Choroid plexus epithelial cell (primary cell): ENCODE results near the gene PLS1.

Source experiments
- DNase-seq: peaks from one replicate; pipeline ENCODE4 v3.0.0-alpha.2; 2010; ENCODE audit warnings: low read depth
- H3K4me3 ChIP-seq: 2 replicates; pipeline ENCODE4 v1.5.1; 2011; ENCODE audit warnings: low read depth, mild to moderate bottlenecking, control low read depth, low read length, moderate library complexity
- TF ChIP-seq, protein P1 (sequence below): conservative IDR thresholded peaks from 2 replicates; pipeline ENCODE4 v1.5.1; 2011; ENCODE audit warnings: low read depth, mild to moderate bottlenecking, control low read depth, inconsistent platforms, low read length, moderate library complexity

PLS1 gene

DNA sequence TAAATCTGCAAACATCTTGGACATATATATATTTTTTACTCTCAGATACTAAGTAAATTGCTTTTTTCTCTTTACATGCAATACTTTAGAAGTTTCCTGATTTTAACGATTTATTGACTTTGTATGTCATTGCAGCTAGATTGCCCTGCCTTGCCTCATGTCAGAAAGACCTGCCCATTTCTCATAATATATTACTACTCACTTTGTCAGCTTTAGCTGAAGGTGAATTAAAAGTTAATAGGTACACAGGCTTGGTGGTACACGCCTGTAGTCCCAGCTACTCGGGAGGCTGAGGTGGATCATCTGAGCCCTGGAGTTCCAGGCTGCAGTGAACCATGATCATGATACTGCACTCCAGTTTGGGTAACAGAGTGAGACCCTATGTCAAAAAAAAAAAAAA, 52.8 kb downstream of the PLS1 start:
- DNase-seq: no peak
- TF ChIP-seq, protein P1, sequence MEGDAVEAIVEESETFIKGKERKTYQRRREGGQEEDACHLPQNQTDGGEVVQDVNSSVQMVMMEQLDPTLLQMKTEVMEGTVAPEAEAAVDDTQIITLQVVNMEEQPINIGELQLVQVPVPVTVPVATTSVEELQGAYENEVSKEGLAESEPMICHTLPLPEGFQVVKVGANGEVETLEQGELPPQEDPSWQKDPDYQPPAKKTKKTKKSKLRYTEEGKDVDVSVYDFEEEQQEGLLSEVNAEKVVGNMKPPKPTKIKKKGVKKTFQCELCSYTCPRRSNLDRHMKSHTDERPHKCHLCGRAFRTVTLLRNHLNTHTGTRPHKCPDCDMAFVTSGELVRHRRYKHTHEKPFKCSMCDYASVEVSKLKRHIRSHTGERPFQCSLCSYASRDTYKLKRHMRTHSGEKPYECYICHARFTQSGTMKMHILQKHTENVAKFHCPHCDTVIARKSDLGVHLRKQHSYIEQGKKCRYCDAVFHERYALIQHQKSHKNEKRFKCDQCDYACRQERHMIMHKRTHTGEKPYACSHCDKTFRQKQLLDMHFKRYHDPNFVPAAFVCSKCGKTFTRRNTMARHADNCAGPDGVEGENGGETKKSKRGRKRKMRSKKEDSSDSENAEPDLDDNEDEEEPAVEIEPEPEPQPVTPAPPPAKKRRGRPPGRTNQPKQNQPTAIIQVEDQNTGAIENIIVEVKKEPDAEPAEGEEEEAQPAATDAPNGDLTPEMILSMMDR: no peak
- H3K4me3 ChIP-seq: no peak overlapping the region

DNA sequence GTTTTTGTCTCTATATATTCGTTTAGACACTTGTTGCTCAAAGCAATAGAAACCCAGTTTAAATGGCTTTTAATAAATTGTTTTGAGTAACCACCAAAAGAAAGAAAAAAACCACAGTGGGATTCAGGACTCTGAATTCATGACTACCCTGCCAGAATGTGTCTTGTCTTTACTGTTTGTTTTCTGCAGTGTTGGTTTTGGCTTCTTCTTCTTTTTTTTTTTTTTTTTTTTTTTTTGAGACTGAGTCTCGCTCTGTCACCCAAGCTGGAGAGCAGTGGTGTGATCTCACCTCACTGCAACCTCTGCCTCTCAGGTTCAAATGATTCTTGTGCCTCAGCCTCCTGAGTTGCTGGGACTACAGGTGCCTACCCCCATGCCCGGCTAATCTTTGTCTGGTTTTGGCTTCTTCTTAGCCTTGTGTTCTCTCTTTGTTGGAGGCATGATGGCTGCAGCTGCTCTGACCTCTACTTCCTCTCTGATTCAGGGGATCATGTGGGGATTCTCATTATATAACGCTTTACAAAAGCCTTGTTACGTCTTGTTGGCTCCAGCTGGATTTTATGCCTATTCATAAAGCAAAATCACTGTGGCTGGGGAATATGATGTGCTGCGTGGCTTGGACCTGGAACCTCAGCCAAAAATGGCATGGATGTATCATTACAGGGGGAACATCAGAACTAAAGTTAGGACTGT, 54.0 kb downstream of the PLS1 start:
- H3K4me3 ChIP-seq: no peak overlapping the region
- TF ChIP-seq, protein P1: no peak
- peak; percentile 45 for DNase-seq

DNA sequence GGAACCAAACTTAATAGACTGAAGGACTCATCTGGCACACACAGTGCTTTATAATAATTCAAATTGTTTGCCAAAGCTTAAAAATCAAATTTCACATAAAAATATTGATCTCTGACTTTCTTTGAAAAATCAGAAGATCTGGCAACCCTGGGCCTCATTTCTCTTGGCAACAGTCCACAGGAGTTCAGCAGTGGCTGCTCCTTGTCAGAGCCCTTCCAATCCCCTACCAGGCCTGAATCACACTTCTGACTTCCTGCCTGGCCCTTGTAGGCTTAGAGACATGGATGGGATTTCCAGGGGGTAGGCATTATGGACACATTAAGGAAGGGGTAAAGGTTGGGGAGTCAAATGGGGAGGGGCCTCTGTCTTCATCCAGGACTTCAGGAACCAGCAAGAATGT, 55.5 kb downstream of the PLS1 start:
- TF ChIP-seq, protein P1: no peak
- no peak overlapping the region for H3K4me3 ChIP-seq
- no peak for DNase-seq

DNA sequence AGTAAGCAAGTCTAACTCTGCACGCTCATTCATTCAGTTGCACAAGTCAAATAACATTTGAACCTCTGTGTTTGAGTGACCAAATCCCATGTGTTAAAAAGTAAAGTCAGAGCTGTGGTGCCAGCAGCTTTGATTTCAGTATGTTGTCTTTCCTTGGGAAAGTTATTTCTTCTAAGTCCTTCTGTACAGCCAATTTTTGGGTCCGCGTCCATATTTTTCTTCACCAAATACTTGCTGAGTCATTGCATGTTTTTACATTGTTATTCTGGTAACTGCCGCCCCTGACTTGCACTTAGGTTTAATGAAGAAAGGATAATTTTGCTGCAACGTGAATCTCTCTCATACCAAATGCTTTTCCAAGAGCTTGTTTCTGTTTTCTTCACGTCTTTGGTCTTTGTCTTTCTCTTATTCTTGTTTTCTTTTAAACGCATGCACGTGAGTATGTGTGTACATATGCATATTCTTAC, 56.7 kb downstream of the PLS1 start:
- DNase-seq: no peak
- no peak overlapping the region for H3K4me3 ChIP-seq
- TF ChIP-seq, protein P1: no peak

DNA sequence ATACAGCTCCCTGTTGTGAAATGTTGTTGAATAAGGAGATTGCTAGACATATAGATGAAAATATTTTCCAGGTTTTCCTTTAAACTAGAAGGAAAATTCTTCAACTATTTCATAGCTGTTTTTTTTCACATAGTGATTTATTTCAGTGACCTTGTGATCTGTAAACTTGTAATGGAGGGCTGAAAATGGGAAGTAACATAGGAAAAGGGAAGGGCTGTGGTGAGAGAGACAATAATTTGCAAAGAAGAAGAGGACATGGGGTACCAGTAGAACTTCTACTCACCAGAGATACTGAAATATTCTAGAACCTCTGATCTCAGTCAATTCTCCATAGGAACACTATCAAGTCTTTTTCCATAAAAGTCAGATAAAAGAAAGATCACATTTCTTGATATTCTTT, 60.4 kb downstream of the PLS1 start:
- TF ChIP-seq, protein P1: no peak
- H3K4me3 ChIP-seq: no peak overlapping the region
- no peak for DNase-seq

DNA sequence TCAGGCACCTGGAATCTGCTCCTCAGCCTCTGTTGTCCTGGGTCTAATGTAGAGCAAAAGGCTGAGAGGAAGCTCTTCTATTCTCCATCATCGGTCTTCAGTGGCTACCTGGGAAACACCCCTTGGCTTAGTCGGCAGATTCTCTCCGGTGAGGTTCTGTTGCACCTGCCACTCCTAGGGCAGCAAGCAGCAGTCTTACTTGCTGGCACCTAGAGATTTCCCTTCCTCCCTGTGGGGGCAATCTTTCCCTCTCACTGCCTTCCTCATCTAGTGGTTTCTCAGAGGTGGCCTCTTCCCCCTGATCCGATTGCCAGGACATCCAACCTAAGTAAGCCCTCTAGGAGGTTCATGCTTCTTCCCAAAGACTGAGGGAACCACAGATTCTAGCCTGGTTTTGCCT, 60.8 kb downstream of the PLS1 start:
- H3K4me3 ChIP-seq: no peak overlapping the region
- DNase-seq: no peak
- TF ChIP-seq, protein P1: no peak

DNA sequence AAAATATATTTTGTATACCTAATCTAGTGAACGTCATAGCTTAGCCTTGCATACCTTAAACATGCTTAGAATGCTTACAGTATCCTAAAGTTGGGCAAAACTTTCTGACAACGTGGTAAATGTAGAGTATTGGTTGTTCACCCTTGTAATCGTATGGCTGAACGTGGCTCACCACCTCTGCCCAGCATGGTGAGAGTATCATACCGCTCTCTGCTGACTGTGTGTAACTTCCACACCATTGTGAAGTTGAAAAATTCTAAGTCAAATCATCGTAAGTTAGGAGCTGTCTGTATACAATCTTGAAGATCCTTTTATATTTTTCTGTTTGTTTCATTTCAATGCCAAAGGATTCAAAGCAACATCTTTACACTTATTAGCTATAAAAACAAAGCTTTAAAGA, 64.2 kb downstream of the PLS1 start:
- TF ChIP-seq, protein P1: no peak
- DNase-seq: no peak

More for the DNA sequence above, 64.2 kb downstream of the PLS1 start:
- H3K4me3 ChIP-seq: no peak overlapping the region
